DMS153 treated with DMSO at 0.1 percent for 48 hours (cell line): Measurements from ENCODE around the gene ESRRB.

ENCODE experiments used
- DNase-seq: peaks from one replicate; lab custom pipeline; 2025; ENCODE audit not compliant: unreplicated experiment; lab: John Stamatoyannopoulos, UW

The ESRRB gene

DNA sequence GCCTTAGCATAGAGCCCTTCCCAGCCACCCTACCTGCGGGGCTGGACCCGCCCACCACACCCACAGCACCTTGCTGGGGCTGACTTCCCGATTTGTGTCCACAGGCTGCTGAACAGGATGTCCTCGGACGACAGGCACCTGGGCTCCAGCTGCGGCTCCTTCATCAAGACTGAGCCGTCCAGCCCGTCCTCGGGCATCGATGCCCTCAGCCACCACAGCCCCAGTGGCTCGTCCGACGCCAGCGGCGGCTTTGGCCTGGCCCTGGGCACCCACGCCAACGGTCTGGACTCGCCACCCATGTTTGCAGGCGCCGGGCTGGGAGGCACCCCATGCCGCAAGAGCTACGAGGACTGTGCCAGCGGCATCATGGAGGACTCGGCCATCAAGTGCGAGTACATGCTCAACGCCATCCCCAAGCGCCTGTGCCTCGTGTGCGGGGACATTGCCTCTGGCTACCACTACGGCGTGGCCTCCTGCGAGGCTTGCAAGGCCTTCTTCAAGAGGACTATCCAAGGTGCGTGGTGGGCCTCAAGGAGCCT is 63.4 kb downstream of the ESRRB start:
- no peak for DNase-seq

DNA sequence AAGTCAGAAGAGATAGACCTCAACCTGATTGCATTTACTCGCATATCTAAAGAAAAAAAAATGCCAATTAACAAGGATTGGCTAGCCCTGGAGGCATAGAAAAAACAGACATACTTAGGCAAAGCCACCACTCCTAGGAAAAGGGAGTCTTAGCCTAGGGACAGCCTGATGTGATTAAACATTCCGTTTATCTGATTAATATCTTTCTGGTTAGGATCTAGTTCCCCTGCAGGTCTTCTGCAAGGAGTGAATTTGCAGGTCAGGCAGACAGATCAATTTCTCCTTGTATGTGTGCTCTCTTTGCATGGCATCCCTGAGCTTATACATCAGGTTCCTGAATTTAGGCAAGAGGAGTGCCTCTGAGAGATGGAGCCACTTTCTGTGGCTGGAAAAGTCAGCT is 70.5 kb downstream of the ESRRB start:
- no peak for DNase-seq

DNA sequence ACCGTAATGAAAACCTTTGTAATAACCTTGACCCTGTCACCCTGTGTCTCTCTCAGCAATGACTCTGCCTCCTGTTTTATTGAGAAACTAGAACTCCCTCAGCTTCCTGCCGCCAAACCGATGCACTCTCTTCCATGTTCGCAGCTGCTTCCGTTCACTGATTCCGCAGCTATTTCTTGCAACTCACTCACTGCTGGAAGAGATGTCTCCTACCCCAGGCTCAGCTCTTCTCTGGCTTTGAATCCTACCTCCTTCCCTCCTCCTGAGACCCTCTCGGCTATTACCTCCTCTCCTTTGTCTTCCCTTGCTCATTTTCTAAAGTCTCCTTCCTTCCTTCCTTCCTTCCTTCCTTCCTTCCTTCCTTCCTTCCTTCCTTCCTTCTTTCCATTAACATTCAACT is 71.0 kb downstream of the ESRRB start:
- no peak for DNase-seq

DNA sequence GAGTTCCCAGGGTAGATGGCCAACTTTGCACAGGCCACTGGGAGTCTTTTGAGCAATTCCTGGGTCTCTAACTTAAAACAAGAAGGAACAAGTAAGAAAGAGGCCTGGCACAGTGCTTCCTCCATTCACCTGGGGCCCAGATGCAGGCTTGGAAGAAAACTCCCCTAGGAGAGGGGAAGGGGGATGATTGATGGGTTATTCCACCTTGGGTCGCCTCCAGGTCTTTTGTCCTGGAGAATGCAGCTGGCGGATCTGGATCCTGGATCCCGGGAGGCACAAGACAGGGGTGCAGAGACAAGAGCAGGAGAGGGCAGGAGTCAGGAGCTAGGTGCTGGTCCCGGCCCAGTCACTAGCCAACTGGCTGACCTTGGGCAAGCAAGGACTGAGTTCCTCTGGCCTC is 74.5 kb downstream of the ESRRB start:
- no peak for DNase-seq

DNA sequence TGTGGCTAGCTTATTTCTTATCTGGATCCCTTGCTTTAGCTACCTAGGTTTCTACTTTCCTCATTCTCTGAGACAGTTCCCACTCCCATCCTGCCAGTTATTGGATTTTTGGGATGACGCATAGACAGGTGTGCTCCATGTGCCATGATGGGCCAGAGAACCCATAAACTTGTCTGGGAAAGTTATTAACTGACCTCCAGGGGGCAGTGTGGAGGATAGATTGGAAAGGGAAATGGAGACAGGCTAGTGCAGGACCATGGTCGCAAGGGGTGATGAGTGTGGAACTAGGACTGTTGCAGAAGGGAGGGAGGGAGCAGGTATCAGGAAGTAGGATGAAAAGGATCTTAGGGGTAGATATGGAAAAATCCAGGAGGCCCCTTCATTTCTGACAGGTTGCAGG is 80.3 kb downstream of the ESRRB start:
- peak; percentile 43 for DNase-seq

DNA sequence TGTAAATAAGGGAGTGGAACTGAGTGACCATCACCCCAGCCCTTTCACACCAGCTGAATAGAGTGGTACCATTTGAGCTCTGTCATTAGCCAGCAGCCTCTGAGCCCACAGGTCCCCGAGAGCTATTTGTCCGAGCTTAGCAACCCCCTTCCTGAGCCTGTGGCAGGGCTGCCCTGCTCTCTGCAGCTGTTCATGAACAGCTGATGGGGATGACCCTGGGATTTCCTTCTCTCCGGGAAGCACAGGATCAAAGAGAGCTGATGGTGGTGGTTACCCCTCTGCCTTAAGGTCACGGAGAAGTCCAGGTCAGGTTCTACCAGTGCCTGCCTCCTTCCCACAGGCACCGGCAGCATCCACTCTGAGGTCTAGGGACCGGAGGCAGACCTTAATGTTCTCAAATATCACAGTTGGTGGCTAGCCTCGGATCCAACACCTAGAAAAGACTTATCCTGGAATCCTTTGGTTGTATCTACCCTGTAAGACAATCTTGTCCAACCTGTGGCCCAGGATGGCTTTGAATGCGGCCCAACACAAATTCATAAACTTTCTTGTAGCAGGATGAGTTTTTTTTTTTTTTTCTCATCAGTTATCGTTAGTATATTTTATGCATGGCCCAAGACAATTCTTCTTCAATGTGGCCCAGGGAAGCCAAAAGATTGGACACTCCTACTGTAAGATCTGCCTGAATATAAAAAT is 81.1 kb downstream of the ESRRB start:
- DNase-seq, result no peak

DNA sequence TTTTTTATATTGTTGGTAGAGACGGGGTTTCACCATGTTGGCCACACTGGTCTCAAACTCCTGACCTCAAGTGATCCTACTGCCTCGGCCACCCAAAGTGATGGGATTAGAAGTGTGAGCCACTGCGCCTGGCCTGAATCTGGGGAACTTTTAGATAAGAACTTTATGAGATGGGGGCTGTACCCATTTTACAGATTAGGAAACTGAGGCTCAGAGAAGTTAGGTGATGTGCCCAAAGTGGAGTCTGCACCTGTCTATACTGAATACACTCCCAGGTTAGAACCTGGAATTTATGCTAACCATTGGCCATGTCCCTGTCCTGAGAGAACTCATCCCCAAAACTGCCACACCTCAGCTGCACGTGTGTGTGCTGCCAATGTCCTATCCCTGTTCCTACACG is 81.9 kb downstream of the ESRRB start:
- no peak for DNase-seq

DNA sequence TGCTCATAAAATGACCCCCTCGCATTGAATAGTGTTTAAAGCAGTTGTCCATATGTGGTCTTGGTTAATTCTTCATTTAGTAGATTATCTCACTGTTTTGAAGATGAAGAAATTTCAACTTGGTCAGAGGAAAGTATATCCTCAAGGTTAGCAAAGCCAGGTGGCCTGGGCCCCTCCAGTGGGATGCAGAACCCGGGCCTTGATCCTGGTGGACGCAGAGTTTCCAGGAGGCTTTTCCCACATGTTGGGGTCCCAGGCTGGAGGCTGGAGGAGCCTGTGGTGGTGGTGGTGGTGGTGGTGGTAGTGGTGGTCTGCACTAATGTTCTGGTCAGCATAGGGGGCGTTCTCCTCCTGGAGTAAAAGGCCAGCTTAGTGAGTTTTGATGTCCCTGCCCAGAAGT is 85.9 kb downstream of the ESRRB start:
- DNase-seq, result no peak

DNA sequence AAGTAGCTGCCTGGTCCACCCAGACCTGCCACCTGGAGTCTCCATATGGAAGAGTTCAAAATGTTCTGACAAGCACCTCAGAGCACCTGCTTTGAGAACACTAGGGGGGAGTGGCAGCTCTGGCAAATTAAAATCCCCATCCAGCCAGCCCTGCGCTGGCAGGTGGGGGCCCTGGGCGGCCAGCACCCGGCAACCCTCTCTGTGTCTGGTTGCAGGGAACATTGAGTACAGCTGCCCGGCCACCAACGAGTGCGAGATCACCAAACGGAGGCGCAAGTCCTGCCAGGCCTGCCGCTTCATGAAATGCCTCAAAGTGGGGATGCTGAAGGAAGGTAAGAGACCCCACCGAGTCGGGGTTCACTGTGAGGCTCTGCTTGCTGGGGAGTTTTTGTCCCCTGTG is 86.4 kb downstream of the ESRRB start:
- no peak for DNase-seq

DNA sequence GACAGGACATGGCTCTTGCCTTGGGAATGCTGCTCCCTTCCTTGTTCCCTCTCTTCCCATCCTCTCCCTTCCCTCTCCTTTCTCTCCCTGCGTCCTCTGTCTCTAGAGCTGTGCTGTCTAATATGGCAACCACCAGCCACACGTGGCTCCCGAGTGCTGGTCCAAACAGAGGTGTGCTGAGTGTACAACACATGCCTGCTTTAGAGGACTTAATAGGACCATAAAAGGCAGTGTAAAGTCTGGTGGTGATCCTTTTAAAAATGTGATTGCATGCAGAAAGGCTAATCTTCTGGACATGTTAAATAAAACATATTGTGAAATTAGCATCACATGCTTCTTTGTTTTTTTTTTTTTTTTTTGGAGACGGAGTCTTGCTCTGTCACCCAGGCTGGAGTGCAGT is 87.2 kb downstream of the ESRRB start:
- no peak for DNase-seq

DNA sequence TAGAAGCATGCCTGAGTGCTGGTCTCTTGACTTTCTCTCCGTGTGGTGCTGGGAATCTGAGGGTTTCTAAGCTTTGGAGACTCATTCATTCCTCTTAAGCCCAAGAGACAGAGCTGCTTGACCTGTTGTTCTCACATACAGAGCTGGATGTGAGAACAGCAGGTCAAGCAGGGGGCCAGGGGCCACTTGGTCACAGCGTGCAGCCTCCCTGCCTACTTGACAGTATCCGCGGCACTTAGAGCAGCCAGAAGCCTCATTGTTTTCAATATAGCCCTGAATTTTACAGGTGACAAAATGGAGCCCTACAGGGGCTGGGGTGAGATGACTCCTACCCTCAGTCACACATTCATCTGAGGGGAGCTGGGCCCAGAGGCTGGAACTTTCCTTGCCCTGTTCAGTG is 88.9 kb downstream of the ESRRB start:
- no peak for DNase-seq

DNA sequence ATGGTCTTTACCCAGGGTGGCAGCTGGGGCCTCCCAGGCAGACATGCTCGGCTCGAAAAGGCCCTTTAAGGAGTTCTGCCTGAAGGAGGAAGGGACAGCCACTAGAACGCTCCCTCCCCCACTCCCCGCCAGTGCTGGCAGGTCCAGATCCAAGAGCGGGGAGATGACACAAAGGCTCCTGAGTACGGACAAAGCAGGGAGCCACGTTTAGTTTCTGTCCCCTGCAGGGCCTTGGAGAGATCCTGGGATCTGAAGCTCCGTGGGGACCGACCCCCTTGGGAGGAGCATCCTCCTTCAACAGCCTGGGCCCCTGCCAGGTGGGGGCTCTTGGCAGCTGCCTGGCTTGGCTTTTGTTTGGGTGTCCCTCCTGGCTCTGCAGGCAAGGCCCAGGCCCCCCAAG is 89.7 kb downstream of the ESRRB start:
- no peak for DNase-seq

DNA sequence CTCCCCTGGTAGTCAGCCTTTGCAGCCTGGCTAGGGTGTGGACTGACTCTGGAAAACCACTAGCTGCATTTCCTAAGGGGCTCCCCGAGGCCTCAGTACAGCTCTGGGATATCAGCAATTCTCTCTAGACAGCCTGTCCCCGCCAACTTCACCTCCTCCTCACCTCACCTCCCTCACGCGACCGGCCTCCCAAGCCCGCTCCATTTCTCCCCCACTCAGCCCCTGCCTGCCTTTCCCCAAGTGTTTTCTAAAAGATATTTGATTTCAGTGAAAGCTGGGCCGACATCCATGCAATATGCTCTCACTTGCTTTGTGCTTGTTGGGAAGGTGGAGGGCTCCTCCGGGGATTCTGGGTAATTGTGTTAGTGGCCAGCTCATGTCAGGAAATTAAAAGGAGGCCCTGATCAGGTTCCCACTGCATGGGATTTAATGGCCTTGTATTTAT is 91.8 kb downstream of the ESRRB start:
- DNase-seq, result no peak

DNA sequence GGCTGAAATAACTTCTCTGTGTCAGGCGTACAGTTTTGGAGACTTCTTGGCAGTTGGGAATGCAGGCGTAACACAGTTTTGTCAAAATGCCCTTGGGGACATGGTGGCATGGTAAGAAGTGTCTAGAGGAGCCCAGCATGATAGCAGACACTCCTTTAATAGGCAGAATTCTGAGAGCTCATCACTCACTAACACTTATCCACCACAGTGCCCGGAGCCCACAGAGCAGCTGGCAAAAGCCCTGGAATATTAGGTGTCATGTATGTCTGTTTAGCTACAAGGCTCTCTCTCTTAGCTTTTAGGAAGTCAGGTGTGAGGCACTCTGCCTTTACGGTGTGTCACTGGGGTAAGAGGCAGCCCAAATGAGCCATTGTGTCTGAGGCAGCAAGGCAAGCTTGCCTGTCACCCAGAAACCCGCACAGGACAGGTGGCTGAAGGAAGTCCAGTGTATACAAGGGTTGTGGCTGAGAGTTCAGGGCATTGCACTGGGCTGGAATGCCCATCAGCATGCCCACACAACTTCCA is 96.3 kb downstream of the ESRRB start:
- no peak for DNase-seq

DNA sequence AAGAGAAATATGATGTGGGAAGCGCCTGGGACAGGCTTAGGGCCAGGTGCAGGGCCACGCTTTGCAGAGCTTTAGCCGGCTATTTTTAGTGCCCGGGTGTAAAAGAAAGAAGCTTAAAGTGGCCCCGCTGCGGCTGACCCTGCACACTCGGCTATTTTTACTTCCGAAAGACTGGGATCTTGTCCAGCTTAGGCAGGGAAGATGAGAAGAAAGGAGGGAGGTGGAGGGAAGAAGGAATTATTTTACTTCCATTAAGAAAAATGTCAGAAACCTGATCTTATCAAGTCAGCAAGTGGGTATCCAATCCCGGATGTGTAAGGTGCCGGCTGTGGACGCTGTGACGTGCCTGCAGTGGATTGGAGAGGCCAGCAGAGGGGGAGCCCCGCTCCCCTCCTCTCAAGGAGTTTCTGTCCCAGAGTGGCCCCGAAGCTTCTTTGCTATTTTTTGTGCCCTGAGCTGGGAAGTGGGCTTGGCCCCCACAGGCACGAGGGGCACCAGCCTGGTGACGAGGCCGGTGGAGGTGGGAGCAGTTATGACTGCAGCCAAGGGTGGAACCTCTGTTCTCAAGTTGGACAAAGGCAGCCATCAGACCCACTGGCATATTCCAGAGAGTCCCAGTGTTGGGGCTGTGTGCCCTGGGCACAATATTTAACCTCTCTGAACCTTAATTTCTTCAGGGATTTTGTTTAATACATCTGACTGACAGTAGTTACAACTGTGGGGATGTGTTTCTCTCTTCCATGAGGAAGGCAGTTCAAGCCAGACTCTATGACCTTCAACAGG is 97.7 kb downstream of the ESRRB start:
- peak; percentile 26 for DNase-seq

DNA sequence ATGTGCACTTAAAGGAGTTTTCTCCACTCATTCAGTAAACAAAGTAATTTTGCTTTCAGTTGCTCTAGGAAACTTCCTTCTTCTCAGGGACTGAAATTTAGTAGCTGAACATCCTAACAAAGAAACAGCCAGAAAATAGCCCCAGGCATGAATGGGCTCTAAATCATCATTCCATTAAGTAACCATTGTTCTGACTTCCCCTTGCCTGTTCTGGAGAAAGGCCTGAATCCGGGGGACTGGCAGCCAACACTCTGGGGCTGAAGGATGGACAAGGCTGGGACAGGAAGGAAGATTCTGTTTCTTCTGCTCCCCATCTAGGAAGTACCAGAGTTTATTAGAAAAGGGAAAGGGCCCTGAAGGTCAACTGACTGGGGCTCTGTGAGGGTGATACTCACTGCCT is 104.5 kb downstream of the ESRRB start:
- no peak for DNase-seq

DNA sequence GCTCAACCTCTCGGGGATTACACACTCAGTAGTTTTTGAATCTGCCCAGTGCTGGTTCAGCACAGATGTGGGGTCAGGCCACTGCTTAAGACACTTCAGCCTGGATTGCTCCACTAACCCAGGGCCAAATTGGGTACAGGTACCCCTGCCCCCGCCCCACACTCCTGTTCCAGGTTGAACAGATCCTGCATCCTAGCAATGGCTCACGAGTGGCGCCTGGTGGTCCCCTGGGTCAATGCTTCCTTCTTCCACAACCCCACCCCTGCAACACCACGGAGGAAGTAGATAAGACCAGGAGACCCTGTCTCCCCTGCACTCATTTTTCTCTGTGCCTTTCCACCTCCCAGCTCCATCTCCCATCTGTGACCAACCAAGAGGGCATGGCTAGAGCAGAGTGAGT is 108.4 kb downstream of the ESRRB start:
- DNase-seq, result no peak

DNA sequence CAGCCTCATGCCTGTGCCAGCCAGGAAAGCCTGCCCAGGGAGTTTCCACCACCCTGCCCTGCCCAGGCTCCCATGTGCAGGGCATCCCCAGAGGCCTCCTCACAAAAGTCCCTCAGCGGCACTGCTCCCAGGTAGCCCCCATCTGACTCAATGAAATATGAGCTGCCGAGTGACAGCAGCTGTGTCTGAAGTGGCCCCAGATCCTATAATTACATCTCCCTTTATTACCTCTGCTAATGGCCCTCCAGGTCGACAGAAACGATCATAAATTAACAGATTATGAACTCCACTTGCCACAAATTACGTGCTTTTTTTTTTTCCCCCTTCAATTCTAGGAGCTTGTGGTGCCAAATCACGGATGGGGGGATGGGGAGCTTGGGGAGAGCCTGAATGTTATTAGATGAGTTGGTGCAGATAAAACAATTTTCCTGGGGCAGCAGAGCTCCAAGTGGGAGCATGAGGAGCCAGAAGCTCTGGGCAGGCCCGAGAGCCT is 110.4 kb downstream of the ESRRB start:
- peak; percentile 95 for DNase-seq

DNA sequence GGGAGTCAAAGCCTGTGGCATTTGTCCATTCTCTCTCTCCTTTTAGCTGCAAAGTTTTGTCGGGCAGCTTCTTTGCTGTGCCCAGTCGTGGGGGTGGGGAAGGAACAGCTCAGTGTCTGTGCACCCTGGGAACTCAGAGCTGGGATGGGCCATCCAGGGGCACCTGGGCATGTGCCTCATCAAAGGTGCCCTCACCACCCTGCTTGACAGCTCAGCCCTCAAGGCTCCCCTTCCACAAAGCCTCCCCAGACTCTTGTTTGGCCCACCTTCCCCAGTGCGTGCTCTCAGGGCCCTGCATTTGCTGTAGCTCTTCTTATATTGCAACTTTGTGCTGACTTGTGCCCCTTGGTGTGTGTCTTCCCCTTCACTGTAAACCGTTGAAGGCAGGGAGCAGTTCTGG is 112.6 kb downstream of the ESRRB start:
- DNase-seq, result no peak

DNA sequence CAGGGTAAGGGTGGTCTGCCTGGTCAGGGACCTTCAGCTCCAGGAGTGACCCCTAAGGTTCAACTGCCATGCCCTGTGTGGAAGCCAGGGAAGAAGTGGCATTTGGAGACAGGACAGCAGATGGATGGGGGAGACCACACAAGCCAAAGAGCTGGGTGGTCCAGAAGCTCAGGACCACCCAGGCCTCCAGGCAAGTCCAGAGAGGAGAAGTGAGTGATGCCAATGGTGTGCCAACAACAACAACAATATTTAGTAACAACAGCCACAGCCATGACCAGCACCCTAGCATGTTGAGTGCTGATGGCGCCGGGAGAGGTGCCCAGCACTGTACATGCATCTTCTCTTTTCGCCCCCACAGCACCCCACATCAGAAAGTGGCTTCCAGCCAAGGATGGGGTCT is 113.7 kb downstream of the ESRRB start:
- no peak for DNase-seq

DNA sequence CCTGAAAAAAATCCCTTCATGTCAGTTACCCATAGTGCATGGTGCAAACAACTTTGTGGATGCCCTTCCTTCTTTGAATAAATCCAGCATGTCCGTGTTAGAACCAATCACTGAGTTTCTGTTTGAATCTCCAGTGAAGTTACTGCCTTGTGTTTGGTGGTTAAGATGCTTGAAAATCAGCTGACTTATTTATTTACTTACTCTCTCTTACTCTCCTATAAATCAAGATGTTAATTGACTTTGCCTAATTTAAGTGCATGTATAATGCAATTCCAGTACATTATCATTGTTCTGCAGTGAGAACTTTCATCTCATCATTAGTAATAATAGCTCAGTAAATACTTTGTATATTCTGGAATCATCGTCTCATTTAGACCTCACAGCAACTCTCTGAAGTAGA is 114.2 kb downstream of the ESRRB start:
- DNase-seq, result no peak

DNA sequence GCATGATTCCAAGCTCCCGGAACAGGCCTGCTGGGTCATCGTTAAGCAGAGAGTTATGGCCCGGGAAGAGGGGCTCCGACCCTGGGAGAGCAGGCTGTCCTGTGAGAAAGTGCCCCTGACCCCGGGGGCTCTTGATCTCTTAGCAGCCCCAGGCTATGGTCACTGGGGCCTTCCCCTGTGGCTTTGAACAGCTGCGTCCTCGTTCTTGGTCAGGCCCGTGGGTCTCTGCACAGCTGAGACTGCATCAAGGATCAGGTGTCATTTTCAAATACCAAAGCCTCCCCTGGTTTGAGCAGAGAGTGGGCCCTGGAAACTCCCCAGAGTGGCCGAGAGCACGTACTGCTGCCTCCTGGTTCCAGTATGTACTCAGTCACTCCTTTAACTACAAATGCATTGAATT is 114.8 kb downstream of the ESRRB start:
- DNase-seq, result no peak
